A549 (cell line): ENCODE measurements around the gene HNF4A. TPM values are rescaled to one million over a fixed set of nuclear protein-coding genes. Genes with fewer than 3 reads are reported as not detected.

Source experiments
- ATAC-seq, 2 experiments: fragments of 200-7000 bp in 1 of 2; fragments of >200 bp in 1 of 2; cut with Nextera tagmentation in 1 of 2; cut with Tn5 transposase in 1 of 2; 3 replicates each; pipeline versions ENCODE4 v1.8.0 to v1.9.1; 2018 to 2020; ENCODE audit warnings: mild to moderate bottlenecking in 1 of 2, moderate library complexity in 1 of 2
- CTCF ChIA-PET: fragments of 300-600 bp; sonication (Branson Sonifier 250); formaldehyde crosslinking; extraction: SDS; loops from one replicate; lab custom pipeline; 2021; ENCODE audit warnings: antibody characterized with exemption, inconsistent platforms; lab: Yijun Ruan, JAX
- POLR2A ChIA-PET: fragments of 350-600 bp; formaldehyde crosslinking; extraction: SDS; loops from one replicate; lab custom pipeline; 2021; ENCODE audit warnings: antibody characterized with exemption, inconsistent platforms; lab: Yijun Ruan, JAX
- DNase-seq, 2 experiments: peaks; one replicate each; pipeline versions ENCODE4 v3.0.0 to v3.0.0-alpha.2; 2011 to 2016; ENCODE audit warnings: low read depth in 1 of 2, low spot score in 1 of 2
- FAIRE-seq: peaks from 2 replicates; lab custom pipeline; 2011; peaks lifted over from hg19 to GRCh38; lab: Jason Lieb, UNC
- H3K27ac ChIP-seq, 2 experiments: fragments of >200 bp; sonication (Bioruptor Twin); formaldehyde crosslinking; 3 replicates each; pipeline ENCODE4 v1.5.1; 2016 to 2017
- H3K4me1 ChIP-seq: fragments of >200 bp; sonication (Bioruptor Twin); formaldehyde crosslinking; 3 replicates; pipeline ENCODE4 v1.6.1; 2016
- H3K4me2 ChIP-seq: fragments of >200 bp; sonication (Bioruptor Twin); formaldehyde crosslinking; 3 replicates; pipeline ENCODE4 v1.6.1; 2016
- H3K4me3 ChIP-seq: fragments of >200 bp; sonication (Bioruptor Twin); formaldehyde crosslinking; 3 replicates; pipeline ENCODE4 v1.5.1; 2016
- H3K9me3 ChIP-seq: fragments of >200 bp; sonication (Bioruptor Twin); formaldehyde crosslinking; 3 replicates; pipeline ENCODE4 v1.6.1; 2016
- ATOH8 ChIP-seq: fragments of 250-450 bp; sonication (Bioruptor Pico); IDR thresholded peaks from 2 replicates; pipeline ENCODE4 v1.5.0; 2020; ENCODE audit warnings: low read depth, mild to moderate bottlenecking, moderate library complexity
- CHD2 ChIP-seq: fragments of 150-350 bp; IDR thresholded peaks from 2 replicates; pipeline ENCODE4 v1.6.1; 2014; ENCODE audit warnings: low read length; ENCODE audit not compliant: partially characterized antibody
- CHD4 ChIP-seq: fragments of 200-600 bp; sonication (generic); IDR thresholded peaks from 2 replicates; pipeline ENCODE4 v1.6.1; 2016; ENCODE audit warnings: antibody characterized with exemption, mild to moderate bottlenecking, borderline replicate concordance
- E2F6 ChIP-seq: IDR thresholded peaks from 2 replicates; pipeline ENCODE4 v1.6.1; 2012; ENCODE audit warnings: low read depth, borderline replicate concordance
- EHF ChIP-seq: fragments of 250-450 bp; sonication (Bioruptor Pico); IDR thresholded peaks from 2 replicates; pipeline ENCODE4 v1.5.0; 2020; ENCODE audit warnings: mild to moderate bottlenecking
- ESRRA ChIP-seq: fragments of 150-350 bp; IDR thresholded peaks from 2 replicates; pipeline ENCODE4 v1.6.1; 2014; ENCODE audit warnings: mild to moderate bottlenecking, low read length, borderline replicate concordance
- FOXS1 ChIP-seq: fragments of 250-450 bp; sonication (Bioruptor Pico); IDR thresholded peaks from 2 replicates; pipeline ENCODE4 v1.5.0; 2020; ENCODE audit warnings: mild to moderate bottlenecking, moderate library complexity
- GATA3 ChIP-seq: IDR thresholded peaks from 2 replicates; pipeline ENCODE4 v1.6.1; 2012; ENCODE audit warnings: borderline replicate concordance
- HEYL ChIP-seq: fragments of 250-450 bp; sonication (Bioruptor Pico); IDR thresholded peaks from 2 replicates; pipeline ENCODE4 v1.8.0; 2021; ENCODE audit warnings: mild to moderate bottlenecking, moderate library complexity
- HOXA7 ChIP-seq: fragments of 250-450 bp; sonication (Bioruptor Pico); IDR thresholded peaks from 2 replicates; pipeline ENCODE4 v1.5.0; 2020; ENCODE audit warnings: mild to moderate bottlenecking, moderate library complexity
- JUN ChIP-seq, 2 experiments: fragments of >200 bp; sonication (Bioruptor Twin); formaldehyde crosslinking; IDR thresholded peaks; 2 replicates in 1 of 2; 3 replicates in 1 of 2; pipeline ENCODE4 v1.6.1; 2016 to 2017
- JUNB ChIP-seq: fragments of >200 bp; sonication (Bioruptor Twin); formaldehyde crosslinking; IDR thresholded peaks from 2 replicates; pipeline ENCODE4 v1.6.1; 2016
- MAZ ChIP-seq: fragments of 150-350 bp; IDR thresholded peaks from 2 replicates; pipeline ENCODE4 v1.6.1; 2014; ENCODE audit warnings: antibody characterized with exemption, low read depth, low read length, borderline replicate concordance
- MYC ChIP-seq: IDR thresholded peaks from 2 replicates; pipeline ENCODE4 v1.6.1; 2012; ENCODE audit warnings: mild to moderate bottlenecking, inconsistent platforms, low read length, improper control_type of control experiment, borderline replicate concordance
- NFE2L2 ChIP-seq: fragments of 150-350 bp; conservative IDR thresholded peaks from 2 replicates; pipeline ENCODE4 v1.6.1; 2014; ENCODE audit warnings: low read length
- NR3C1 ChIP-seq: fragments of >200 bp; sonication (Bioruptor Twin); formaldehyde crosslinking; IDR thresholded peaks from 3 replicates; pipeline ENCODE4 v1.6.1; 2017
- PHF8 ChIP-seq: fragments of 200-600 bp; sonication (generic); IDR thresholded peaks from 2 replicates; pipeline ENCODE4 v1.6.1; 2016; ENCODE audit warnings: low read depth, mild to moderate bottlenecking, antibody characterized with exemption, moderate library complexity, borderline replicate concordance
- POLR2A ChIP-seq: IDR thresholded peaks from 2 replicates; pipeline ENCODE4 v1.6.1; 2012; ENCODE audit warnings: mild to moderate bottlenecking, low read length
- RFX5 ChIP-seq: fragments of 450-650 bp; IDR thresholded peaks from 2 replicates; pipeline ENCODE4 v1.7.1; 2014; ENCODE audit warnings: antibody characterized with exemption, mild to moderate bottlenecking, moderate library complexity
- RNF2 ChIP-seq: fragments of 200-600 bp; sonication (generic); IDR thresholded peaks from 2 replicates; pipeline ENCODE4 v1.6.1; 2016; ENCODE audit warnings: low read depth, mild to moderate bottlenecking, antibody characterized with exemption, moderate library complexity, borderline replicate concordance
- SREBF2 ChIP-seq: fragments of 450-650 bp; IDR thresholded peaks from 2 replicates; pipeline ENCODE4 v1.6.1; 2014; ENCODE audit warnings: mild to moderate bottlenecking, moderate library complexity
- TFCP2L1 ChIP-seq: fragments of 250-450 bp; sonication (Bioruptor Pico); IDR thresholded peaks from 2 replicates; pipeline ENCODE4 v1.5.0; 2021; ENCODE audit warnings: mild to moderate bottlenecking
- USF2 ChIP-seq: fragments of 450-650 bp; IDR thresholded peaks from 2 replicates; pipeline ENCODE4 v1.6.1; 2014; ENCODE audit warnings: antibody characterized with exemption
- ZFP36 ChIP-seq: fragments of 450-650 bp; IDR thresholded peaks from 2 replicates; pipeline ENCODE4 v1.6.1; 2014; ENCODE audit warnings: borderline replicate concordance; ENCODE audit not compliant: partially characterized antibody
- WGBS: methylation state at CpG from one replicate; pipeline ENCODE4 v1.1.6; 2017; ENCODE audit errors: missing lambda C conversion rate; 5-methylcytosine and 5-hydroxymethylcytosine counted together
- polyA plus RNA-seq, 4 experiments: library from polyadenylated mRNA; depleted of rRNA in 3 of 4; stranded (reverse); fragments of >200 nt; fragmentation: RNase III in 1 of 4; extraction: RNeasy Plus Mini Kit Qiagen cat#74134 plus additional on column Dnase treatment in 1 of 4; gene quantifications; 2 replicates in 3 of 4; 3 replicates in 1 of 4; pipeline ENCODE4 v1.2.3, GENCODE V29; 2011 to 2017
- TF ChIP-seq, protein P1 (sequence below): fragments of >200 bp; sonication (Bioruptor Twin); formaldehyde crosslinking; IDR thresholded peaks from 2 replicates; pipeline ENCODE4 v1.6.1; 2016
- TF ChIP-seq, protein P2 (sequence below): fragments of >200 bp; sonication (Bioruptor Twin); formaldehyde crosslinking; IDR thresholded peaks from 3 replicates; pipeline ENCODE4 v1.5.1; 2016

The HNF4A gene
- polyA plus RNA-seq, 2 of the 4 experiments (the other 2 are of a cell fraction), result 20.0 to 26.2 TPM

DNA sequence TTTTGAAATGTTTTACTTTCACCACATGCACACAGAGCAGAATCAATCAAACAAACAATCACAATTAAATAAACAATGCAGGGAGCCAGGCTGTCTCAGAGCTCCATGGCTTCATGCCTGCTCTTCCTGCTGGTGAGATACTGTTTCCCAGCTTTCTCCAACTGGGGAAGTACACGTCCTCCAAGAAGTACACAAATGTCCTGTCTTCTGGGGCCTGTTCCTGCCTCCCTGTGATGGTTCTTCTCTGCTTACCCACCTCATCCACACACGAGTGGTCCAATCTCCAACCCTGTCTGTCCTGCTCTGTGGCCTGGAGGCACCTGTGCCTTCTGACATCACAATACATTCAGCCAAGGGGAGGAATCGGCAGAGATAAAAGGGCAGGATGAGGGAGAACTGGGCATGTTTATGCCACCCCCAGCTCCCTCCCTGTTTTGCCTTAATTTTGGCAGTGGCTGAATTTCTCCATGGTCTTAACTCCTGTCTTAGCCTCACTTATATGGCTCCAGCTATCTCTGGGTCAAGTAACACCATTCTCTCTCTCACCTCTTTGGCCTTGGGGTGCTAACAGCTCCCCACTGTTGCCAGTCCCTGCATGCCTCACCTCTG is 94.9 kb downstream of the HNF4A start (continued):
- TF ChIP-seq NFE2L2, result no peak
- TF ChIP-seq E2F6, result no peak
- no peak for TF ChIP-seq JUN (IDR thresholded peaks at IDR 0.05)
- no peak for TF ChIP-seq MYC

DNA sequence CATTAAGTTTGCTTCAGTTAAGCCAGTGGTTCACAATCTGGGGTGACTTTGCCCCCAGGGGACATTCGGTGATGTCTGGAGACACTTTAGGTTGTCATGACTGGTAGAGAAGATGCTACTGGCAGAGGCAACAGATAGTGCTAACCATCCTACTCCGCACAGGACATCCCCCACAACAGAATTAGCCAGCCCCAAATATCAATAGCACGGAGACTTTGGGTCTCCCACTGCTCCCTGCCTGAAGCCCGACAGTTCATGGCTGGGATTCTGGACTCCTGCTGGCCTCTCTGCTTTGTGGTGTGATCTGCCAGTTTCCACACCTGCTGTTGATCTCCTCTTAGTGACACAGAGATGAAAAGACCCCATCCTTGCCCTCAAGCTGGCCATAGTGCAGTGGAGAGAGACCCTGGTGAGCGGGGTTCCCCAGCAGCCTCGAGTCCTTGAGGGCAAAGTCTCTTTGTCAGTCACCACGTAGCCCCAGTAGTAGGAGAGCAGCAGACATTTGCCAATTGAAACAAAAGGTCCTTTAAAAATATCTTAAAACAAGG is 95.5 kb downstream of the HNF4A start:
- 55% methylated on average over 7 of the region's 7 CpGs for WGBS
- no peak for FAIRE-seq
- CTCF ChIA-PET, result interaction anchor here (1.7 to 2.8 kb wide), 5 partner anchors 11 to 235 kb away, joined by 6 to 19 read pairs (median 10); no protein-coding TSS in a partner anchor

GRCh38 chr20:44454306-44454963 is 98.9 kb downstream of the HNF4A start:
- no peak for DNase-seq
- H3K27ac ChIP-seq, result no peak overlapping the region
- 64% methylated on average over 7 of the region's 7 CpGs for WGBS
- no peaks in the 10 kb centered on the region for H3K4me1 ChIP-seq
- ATAC-seq, result no peak
- H3K4me3 ChIP-seq, result no peak overlapping the region
- no peak overlapping the region for H3K4me2 ChIP-seq
- TF ChIP-seq, protein P1, sequence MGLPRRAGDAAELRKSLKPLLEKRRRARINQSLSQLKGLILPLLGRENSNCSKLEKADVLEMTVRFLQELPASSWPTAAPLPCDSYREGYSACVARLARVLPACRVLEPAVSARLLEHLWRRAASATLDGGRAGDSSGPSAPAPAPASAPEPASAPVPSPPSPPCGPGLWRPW, result no peak
- no peak for TF ChIP-seq POLR2A
- TF ChIP-seq HEYL (CRISPR knock-in tag), result no peak
- no peak for TF ChIP-seq FOXS1 (CRISPR knock-in tag)
- no peak for TF ChIP-seq NFE2L2
- no peak for TF ChIP-seq CHD2
- TF ChIP-seq, protein P2, sequence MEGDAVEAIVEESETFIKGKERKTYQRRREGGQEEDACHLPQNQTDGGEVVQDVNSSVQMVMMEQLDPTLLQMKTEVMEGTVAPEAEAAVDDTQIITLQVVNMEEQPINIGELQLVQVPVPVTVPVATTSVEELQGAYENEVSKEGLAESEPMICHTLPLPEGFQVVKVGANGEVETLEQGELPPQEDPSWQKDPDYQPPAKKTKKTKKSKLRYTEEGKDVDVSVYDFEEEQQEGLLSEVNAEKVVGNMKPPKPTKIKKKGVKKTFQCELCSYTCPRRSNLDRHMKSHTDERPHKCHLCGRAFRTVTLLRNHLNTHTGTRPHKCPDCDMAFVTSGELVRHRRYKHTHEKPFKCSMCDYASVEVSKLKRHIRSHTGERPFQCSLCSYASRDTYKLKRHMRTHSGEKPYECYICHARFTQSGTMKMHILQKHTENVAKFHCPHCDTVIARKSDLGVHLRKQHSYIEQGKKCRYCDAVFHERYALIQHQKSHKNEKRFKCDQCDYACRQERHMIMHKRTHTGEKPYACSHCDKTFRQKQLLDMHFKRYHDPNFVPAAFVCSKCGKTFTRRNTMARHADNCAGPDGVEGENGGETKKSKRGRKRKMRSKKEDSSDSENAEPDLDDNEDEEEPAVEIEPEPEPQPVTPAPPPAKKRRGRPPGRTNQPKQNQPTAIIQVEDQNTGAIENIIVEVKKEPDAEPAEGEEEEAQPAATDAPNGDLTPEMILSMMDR, result no peak
- ChIA-PET CTCF (interaction anchor here (0.9 to 23.5 kb wide), 5 partner anchors 13 to 235 kb away, joined by 4 to 440 read pairs (median 6); partner anchors contain the start of gene TTPAL), POLR2A (no interaction called here)
- no peaks in the 10 kb centered on the region for H3K9me3 ChIP-seq
- no peak for FAIRE-seq

More for the DNA sequence above, 95.5 kb downstream of the HNF4A start:
- TF ChIP-seq EHF (CRISPR knock-in tag), result no peak
- no peak for TF ChIP-seq HEYL (CRISPR knock-in tag)
- TF ChIP-seq MYC, result no peak
- no peak for TF ChIP-seq CHD4
- TF ChIP-seq SREBF2, result no peak
- TF ChIP-seq TFCP2L1, result no peak
- TF ChIP-seq ESRRA, result no peak
- TF ChIP-seq, protein P2, result no peak
- no peak for TF ChIP-seq PHF8
- no peak for TF ChIP-seq MAZ
- TF ChIP-seq HOXA7 (CRISPR knock-in tag), result no peak
- no peak for TF ChIP-seq ATOH8 (CRISPR knock-in tag)
- no peak for TF ChIP-seq GATA3
- TF ChIP-seq RNF2, result no peak
- TF ChIP-seq USF2, result no peak
- no peak for TF ChIP-seq JUNB
- TF ChIP-seq ZFP36, result no peak
- no peak for TF ChIP-seq NR3C1
- TF ChIP-seq RFX5, result no peak
- DNase-seq (no peak), ATAC-seq (no peak)
- no peak overlapping the region for H3K27ac ChIP-seq
- no peak overlapping the region for H3K4me3 ChIP-seq
- POLR2A ChIA-PET, result no interaction called here
- no peak overlapping the region for H3K4me2 ChIP-seq
- no peaks in the 10 kb centered on the region for H3K9me3 ChIP-seq
- no peaks in the 10 kb centered on the region for H3K4me1 ChIP-seq
